ENCODE data around the gene CAPSL.
"Not testable (repeated sequence)": the region's sequence is repeated elsewhere in the genome, so short reads cannot be mapped to it uniquely, and the experiment has no call there.

CAPSL gene

GRCh38 chr5:35908228-35908627 lies 30.2 kb downstream of the CAPSL start:
- DNase-seq (ENCODE audit: low read depth, low spot score): no peak

GRCh38 chr5:35904443-35905132 lies 33.8 kb downstream of the CAPSL start:
- DNase-seq (ENCODE audit: low read depth, low spot score): no peak

- no peak for DNase-seq (ENCODE audit: low read depth, low spot score)
These were observed 34.7 kb downstream of the CAPSL start for GRCh38 chr5:35903631-35904203.

GRCh38 chr5:35902046-35902672 lies 36.3 kb downstream of the CAPSL start:
- DNase-seq (ENCODE audit: low read depth, low spot score): no peak

GRCh38 chr5:35900972-35901695 lies 37.3 kb downstream of the CAPSL start:
- DNase-seq (ENCODE audit: low read depth, low spot score): no peak

- DNase-seq (ENCODE audit: low read depth, low spot score): no peak
These were observed 38.6 kb downstream of the CAPSL start for GRCh38 chr5:35899800-35900199.

GRCh38 chr5:35898952-35899660 lies 39.3 kb downstream of the CAPSL start:
- no peak for DNase-seq (ENCODE audit: low read depth, low spot score)

GRCh38 chr5:35894131-35894530 lies 44.3 kb downstream of the CAPSL start:
- no peak for DNase-seq (ENCODE audit: low read depth, low spot score)

GRCh38 chr5:35892799-35893198 lies 45.6 kb downstream of the CAPSL start:
- DNase-seq (ENCODE audit: low read depth, low spot score): not testable (repeated sequence)

GRCh38 chr5:35890021-35891020 lies 48.1 kb downstream of the CAPSL start:
- DNase-seq (ENCODE audit: low read depth, low spot score): no peak

GRCh38 chr5:35887321-35888100 lies 50.9 kb downstream of the CAPSL start:
- DNase-seq (ENCODE audit: low read depth, low spot score): no peak

GRCh38 chr5:35886381-35886780 lies 52.0 kb downstream of the CAPSL start:
- no peak for DNase-seq (ENCODE audit: low read depth, low spot score)

- DNase-seq (ENCODE audit: low read depth, low spot score): no peak
These were observed 53.6 kb downstream of the CAPSL start for GRCh38 chr5:35884773-35885172.

GRCh38 chr5:35884191-35884769 lies 54.1 kb downstream of the CAPSL start:
- no peak for DNase-seq (ENCODE audit: low read depth, low spot score)

- no peak for DNase-seq (ENCODE audit: low read depth, low spot score)
These were observed 56.7 kb downstream of the CAPSL start for GRCh38 chr5:35881758-35882157.

GRCh38 chr5:35880156-35880555 lies 58.3 kb downstream of the CAPSL start:
- no peak for DNase-seq (ENCODE audit: low read depth, low spot score)

GRCh38 chr5:35879649-35880048 lies 58.8 kb downstream of the CAPSL start:
- DNase-seq (ENCODE audit: low read depth, low spot score): no peak

- DNase-seq (ENCODE audit: low read depth, low spot score): no peak
These were observed 59.3 kb downstream of the CAPSL start for GRCh38 chr5:35879096-35879495.

GRCh38 chr5:35878079-35878478 lies 60.3 kb downstream of the CAPSL start:
- DNase-seq (ENCODE audit: low read depth, low spot score): no peak

Data from brain pericyte (primary cell).